Measurements from ENCODE around the gene SMURF2.
"Not testable (repeated sequence)": the region's sequence is repeated elsewhere in the genome, so short reads cannot be mapped to it uniquely, and the experiment has no call there.

Gene SMURF2

DNA sequence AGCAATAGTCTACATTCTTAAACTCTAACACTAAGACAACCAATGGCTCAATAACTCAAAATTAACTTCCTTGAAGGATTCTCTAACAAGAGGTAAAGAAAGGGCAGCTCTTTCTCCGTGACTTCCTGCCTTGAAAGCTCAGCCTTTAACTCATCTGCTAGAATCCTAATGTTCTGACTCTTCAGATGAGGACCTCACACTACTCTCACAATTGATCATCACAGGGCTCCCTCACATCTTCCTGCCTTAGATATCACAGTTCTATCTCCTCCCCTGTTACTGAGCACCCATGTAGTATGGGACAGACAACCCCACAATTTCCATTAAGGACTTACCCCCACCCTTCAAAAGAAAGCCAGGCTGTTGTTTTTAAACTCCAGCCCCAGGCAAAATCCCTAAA, 33.5 kb downstream of the SMURF2 start:
- DNase-seq: no peak

GRCh38 chr17:64627797-64628196, 34.3 kb downstream of the SMURF2 start:
- no peak for DNase-seq

DNA sequence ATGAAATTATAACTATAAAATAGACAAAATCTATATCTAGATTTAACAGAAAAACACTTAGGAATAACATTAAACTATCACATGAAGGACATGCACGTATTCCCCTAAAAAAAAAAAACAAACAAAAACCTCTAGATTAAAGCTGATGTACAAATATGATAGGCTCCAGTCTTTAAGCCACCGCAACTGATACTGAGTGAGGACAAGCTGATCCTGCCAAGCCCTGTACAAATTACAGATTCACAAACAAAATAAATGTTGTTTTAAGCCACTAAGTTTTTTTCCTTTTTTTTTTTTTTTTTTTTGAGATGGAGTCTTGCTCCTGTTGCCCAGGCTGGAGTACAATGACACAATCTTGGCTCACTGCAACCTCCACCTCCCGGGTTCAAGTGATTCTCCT, 35.3 kb downstream of the SMURF2 start:
- no peak for DNase-seq

DNA sequence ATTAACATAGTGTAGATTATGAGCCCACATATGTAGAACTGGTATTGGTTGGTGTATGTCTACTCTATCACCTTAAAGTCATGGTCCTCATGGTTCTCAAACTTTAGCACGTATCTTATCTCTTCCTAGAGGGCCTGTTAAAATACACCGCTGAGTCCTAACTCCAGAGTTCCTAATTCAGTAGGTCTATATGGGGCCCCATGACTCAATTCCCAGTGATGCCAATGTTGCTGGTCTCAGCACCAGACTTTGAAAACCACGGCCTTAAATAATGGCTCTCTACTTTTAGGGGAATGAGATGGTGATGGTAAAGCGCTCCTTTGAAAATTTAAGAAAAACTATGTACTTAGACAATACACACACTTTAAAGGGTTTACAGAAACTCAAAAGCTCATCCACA, 36.6 kb downstream of the SMURF2 start:
- DNase-seq: no peak

- no peak for DNase-seq
These were observed 39.0 kb downstream of the SMURF2 start for GRCh38 chr17:64622931-64623654.

GRCh38 chr17:64621772-64622171, 40.3 kb downstream of the SMURF2 start:
- no peak for DNase-seq

- DNase-seq: no peak
These were observed 43.3 kb downstream of the SMURF2 start for GRCh38 chr17:64618848-64619247.

DNA sequence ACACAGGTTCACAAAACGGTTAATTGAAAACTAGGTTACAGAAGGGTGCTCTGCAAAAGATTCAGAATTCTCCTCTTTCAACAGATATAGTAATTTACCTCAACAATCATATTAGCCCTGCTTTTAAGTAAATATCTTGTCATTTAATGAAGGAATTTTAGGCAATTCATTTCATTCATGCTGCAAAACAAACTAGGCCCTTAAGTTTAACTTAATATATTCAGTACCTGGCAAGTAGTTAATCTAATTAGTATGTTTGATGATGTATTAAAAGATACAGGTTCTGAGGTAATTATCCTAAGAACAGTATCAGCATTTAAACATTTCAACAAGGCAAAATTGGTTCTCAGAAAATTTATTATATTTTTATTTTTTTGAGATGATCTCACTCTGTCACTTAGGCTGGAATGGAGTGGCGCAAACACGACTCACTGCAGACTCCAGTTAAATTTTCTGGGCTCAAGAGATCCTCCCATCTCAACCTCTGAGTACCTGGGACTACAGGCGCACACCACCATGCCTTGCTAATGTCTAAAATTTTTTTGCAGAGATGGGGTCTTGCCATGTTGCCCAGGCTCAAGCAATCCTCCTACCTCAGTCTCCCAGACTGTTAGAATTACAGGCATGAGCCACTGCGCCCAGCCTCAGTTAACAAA, 44.9 kb downstream of the SMURF2 start:
- DNase-seq: no peak

- no peak for DNase-seq
These were observed 47.0 kb downstream of the SMURF2 start for GRCh38 chr17:64615028-64615677.

GRCh38 chr17:64614266-64615027, 47.7 kb downstream of the SMURF2 start:
- DNase-seq: no peak

DNA sequence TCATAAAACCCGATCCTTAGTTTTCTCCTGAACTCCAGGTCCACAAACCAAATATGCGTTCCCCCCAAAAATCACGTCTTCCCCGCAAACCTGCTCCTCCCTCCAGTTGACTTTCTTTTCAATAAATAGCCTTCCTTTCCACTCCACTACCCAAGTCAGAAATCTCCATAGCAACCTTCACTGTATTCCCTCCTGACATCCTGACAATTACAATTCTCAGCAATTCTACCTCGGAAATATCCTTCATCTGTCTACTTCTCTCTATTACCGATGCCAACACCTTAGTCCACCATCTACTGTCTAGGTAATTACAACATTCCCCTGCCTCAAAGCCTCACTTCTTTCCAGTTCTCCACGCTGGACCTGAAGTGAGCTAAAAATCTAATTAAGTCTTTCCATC, 50.7 kb downstream of the SMURF2 start:
- DNase-seq: no peak

DNA sequence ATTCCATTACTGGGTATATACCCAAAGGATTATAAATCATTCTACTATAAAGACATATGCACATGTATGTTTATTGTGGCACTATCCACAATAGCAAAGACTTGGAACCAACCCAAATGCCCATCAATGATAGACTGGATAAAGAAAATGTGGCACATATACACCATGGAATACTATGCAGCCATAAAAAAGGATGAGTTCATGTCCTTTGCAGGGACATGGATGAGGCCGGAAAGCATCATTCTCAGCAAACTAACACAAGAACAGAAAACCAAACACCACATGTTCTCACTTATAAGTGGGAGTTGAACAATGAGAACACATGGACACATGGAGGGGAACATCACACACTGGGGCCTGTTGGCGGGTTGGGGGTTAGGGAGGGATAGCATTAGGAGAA, 51.9 kb downstream of the SMURF2 start:
- not testable (repeated sequence) for DNase-seq

- DNase-seq: no peak
These were observed 53.5 kb downstream of the SMURF2 start for GRCh38 chr17:64608571-64608981.

GRCh38 chr17:64607862-64608565, 54.1 kb downstream of the SMURF2 start:
- no peak for DNase-seq

- DNase-seq: not testable (repeated sequence)
These were observed 57.6 kb downstream of the SMURF2 start for GRCh38 chr17:64604532-64604931.

DNA sequence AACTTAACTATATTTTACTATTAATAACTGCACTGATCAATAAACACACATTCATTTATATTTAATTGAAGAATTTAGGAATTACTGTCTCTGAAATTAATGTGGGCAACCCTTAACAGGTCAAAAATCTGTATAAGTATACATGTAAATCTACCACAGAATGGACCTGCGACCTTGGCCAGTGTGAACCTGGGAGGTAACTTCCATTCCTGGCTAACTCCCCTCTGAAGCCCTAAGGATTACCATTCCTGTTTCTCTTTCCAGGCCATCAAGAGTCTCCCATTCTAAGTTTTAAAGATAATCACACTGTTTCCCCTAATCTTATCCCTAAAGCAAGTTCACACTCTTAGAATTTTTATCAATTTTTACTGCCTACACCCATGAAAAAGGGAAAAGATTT, 58.1 kb downstream of the SMURF2 start:
- DNase-seq: no peak

GRCh38 chr17:64599827-64600226, 62.3 kb downstream of the SMURF2 start:
- DNase-seq: no peak

DNA sequence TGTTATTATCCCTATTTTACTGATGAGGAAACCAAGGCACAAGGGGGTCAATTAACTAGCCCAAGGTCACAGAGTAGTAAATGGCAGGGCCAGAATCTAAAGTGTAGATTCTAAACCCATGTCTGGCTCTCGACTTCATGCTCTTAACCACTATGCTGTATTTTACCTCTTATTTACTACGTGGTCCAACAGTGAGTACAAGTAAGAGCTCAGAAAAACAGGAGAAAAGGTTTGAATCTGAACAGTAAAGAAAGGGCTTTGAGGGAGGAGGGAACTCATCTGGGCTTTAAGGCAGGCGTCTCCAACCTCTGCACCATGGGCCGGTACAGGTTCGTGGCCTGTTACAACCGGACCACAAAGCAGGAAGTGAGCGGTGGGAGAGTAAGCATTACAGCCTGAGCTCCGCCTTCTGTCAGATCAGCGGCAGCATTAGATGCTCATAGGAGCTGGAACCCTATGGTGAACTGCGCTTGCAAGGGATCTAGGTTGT, 62.9 kb downstream of the SMURF2 start:
- DNase-seq: no peak

GRCh38 chr17:64598672-64599071, 63.4 kb downstream of the SMURF2 start:
- no peak for DNase-seq

GRCh38 chr17:64596988-64597387, 65.1 kb downstream of the SMURF2 start:
- no peak for DNase-seq

GRCh38 chr17:64596439-64596838, 65.7 kb downstream of the SMURF2 start:
- DNase-seq: no peak

DNA sequence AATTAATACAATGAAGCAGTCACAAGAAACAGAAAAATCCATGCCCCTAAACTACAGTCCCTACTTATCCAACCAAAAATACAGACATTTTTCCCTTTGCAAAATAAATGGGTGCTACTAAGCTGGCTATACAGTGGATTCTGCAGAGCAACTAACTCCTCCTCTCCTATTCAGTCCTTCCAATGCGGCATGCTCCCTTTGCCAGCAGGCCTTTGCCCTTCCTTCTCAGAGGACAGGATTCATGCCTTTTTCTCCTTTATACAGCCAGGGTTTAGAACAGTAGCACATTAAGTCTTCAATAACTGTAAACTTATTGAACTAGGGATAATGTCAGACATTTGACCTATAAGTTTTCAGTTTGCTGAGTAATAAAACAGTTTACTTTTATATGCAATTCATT, 70.2 kb downstream of the SMURF2 start:
- no peak for DNase-seq

DNA sequence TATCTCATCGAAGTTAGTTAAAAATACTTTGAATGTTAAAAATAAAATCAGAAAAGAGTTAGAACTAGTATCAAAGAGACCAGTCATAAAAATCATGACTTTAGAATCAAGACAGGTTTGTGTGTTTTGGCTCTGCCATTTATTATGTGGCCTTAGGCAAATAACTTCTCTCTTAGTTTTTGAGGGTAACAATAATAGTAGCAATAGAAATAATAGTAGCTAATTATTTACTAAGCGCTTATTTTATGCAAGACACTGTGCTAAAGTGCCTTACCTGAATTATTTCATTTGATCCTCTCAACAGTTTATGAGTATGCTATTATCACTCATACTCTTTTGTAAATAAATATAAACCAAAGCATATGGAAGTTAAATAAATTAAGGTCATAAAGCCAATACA, 77.0 kb downstream of the SMURF2 start:
- DNase-seq: no peak

Measured in NCI-H1694 (cell line).